ENCODE data around the gene RBFOX2. TPM values are rescaled to one million over a fixed set of nuclear protein-coding genes. Genes with fewer than 3 reads are reported as not detected.

The RBFOX2 gene
- total and polyA plus RNA-seq, 10 of the 15 experiments (the other 5 are each of a cell fraction or from before 2014, with no cell fraction given): 0.01 to 2.7 (median 0.17) TPM; not detected in 4

- intact Hi-C loops (cut with micrococcal nuclease; ENCODE audit: unreplicated experiment) (no loop called here), in situ Hi-C loops (cut with MboI) (no loop called here)
- ChIA-PET POLR2A (no interaction called here), SMC1A (ENCODE audit: uncharacterized antibody, unreplicated experiment) (interaction anchor here (1.0 to 1.7 kb wide), 2 partner anchors 8 to 13 kb away, joined by 3 to 5 read pairs; no protein-coding TSS in a partner anchor), RAD21 (ENCODE audit: unreplicated experiment) (no interaction called here), CTCF (interaction anchor here (1.2 kb wide), 1 partner anchor 126 kb away, joined by 4 read pairs; no protein-coding TSS in a partner anchor)
- no peaks in the 10 kb centered on the region for H4K20me1 ChIP-seq (ENCODE audit: control insufficient read depth, insufficient read depth)
- peaks cover 0 to 9% of the 10 kb centered on the region in 2 experiments; a peak in 1 of 4 replicates for H3K27me3 ChIP-seq (replicated peaks in 1 of 2; ENCODE audit: control insufficient read depth in 2 of 2, insufficient read depth in 2 of 2, low read length in 1 of 2)
- FAIRE-seq (no peak), ATAC-seq (no peak), DNase-seq (ENCODE audit: low read depth, low spot score) (no peak)
- no peaks in the 10 kb centered on the region for H3K79me2 ChIP-seq (ENCODE audit: control insufficient read depth, insufficient read depth, low read length)
- no peak overlapping the region for H3K9ac ChIP-seq (ENCODE audit: control insufficient read depth, insufficient read depth, low read length)
- no peak overlapping the region for H3K27ac ChIP-seq (ENCODE audit: control insufficient read depth, insufficient read depth)
- H3K4me2 ChIP-seq (ENCODE audit: control insufficient read depth, insufficient read depth): no peak overlapping the region
- H3K4me3 ChIP-seq: no peak overlapping the region
- no peaks in the 10 kb centered on the region for H3K4me1 ChIP-seq (ENCODE audit: control insufficient read depth, insufficient read depth, low read length)
- no TSS peak for BruUV-seq (replicated peaks)
- H2AFZ ChIP-seq (ENCODE audit: control insufficient read depth, low read depth, low read length): no peak overlapping the region
- WGBS (ENCODE audit: insufficient coverage, insufficient replicate concordance, low lambda C conversion rate, missing lambda C conversion rate): 81% methylated on average over 1 of the region's 1 CpG
- no peaks in the 10 kb centered on the region for H3K9me3 ChIP-seq (replicated peaks; ENCODE audit: control insufficient read depth, insufficient read depth, low read length)
- H3K36me3 ChIP-seq (ENCODE audit: control insufficient read depth in 2 of 2, insufficient read depth in 2 of 2, low read length in 1 of 2): no peaks in the 10 kb centered on the region
- TF ChIP-seq CREM (IDR thresholded peaks at IDR 0.05; ENCODE audit: low read depth): no peak
- no peak for TF ChIP-seq BRCA1 (IDR thresholded peaks at IDR 0.05; ENCODE audit: low read depth, low read length)
- TF ChIP-seq ZZZ3 (IDR thresholded peaks at IDR 0.05; ENCODE audit: control insufficient read depth, insufficient read length, low read depth): no peak
- TF ChIP-seq, protein P1, sequence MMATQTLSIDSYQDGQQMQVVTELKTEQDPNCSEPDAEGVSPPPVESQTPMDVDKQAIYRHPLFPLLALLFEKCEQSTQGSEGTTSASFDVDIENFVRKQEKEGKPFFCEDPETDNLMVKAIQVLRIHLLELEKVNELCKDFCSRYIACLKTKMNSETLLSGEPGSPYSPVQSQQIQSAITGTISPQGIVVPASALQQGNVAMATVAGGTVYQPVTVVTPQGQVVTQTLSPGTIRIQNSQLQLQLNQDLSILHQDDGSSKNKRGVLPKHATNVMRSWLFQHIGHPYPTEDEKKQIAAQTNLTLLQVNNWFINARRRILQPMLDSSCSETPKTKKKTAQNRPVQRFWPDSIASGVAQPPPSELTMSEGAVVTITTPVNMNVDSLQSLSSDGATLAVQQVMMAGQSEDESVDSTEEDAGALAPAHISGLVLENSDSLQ (IDR thresholded peaks at IDR 0.05): no peak
- no peak for TF ChIP-seq SUZ12 (IDR thresholded peaks at IDR 0.05; ENCODE audit: unreplicated experiment)
- no peak for TF ChIP-seq NKRF (conservative IDR thresholded peaks at IDR 0.05)
- TF ChIP-seq BACH1 (IDR thresholded peaks at IDR 0.05; ENCODE audit: borderline replicate concordance): no peak
- TF ChIP-seq, protein P2, sequence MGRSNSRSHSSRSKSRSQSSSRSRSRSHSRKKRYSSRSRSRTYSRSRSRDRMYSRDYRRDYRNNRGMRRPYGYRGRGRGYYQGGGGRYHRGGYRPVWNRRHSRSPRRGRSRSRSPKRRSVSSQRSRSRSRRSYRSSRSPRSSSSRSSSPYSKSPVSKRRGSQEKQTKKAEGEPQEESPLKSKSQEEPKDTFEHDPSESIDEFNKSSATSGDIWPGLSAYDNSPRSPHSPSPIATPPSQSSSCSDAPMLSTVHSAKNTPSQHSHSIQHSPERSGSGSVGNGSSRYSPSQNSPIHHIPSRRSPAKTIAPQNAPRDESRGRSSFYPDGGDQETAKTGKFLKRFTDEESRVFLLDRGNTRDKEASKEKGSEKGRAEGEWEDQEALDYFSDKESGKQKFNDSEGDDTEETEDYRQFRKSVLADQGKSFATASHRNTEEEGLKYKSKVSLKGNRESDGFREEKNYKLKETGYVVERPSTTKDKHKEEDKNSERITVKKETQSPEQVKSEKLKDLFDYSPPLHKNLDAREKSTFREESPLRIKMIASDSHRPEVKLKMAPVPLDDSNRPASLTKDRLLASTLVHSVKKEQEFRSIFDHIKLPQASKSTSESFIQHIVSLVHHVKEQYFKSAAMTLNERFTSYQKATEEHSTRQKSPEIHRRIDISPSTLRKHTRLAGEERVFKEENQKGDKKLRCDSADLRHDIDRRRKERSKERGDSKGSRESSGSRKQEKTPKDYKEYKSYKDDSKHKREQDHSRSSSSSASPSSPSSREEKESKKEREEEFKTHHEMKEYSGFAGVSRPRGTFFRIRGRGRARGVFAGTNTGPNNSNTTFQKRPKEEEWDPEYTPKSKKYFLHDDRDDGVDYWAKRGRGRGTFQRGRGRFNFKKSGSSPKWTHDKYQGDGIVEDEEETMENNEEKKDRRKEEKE (IDR thresholded peaks at IDR 0.05): no peak
- TF ChIP-seq, protein P3, sequence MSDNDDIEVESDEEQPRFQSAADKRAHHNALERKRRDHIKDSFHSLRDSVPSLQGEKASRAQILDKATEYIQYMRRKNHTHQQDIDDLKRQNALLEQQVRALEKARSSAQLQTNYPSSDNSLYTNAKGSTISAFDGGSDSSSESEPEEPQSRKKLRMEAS (IDR thresholded peaks at IDR 0.05; ENCODE audit: low read depth, low read length): no peak
- TF ChIP-seq ETV6 (conservative IDR thresholded peaks at IDR 0.05 in 1 of 2, IDR thresholded peaks at IDR 0.05 in 1 of 2; ENCODE audit: borderline replicate concordance in 1 of 2, low read depth in 1 of 2): no peak
- no peak for TF ChIP-seq YBX1 (IDR thresholded peaks at IDR 0.05)
- TF ChIP-seq FOXM1 (IDR thresholded peaks at IDR 0.05; ENCODE audit: low read depth, low read length): no peak
- no peak for TF ChIP-seq ZBTB4 (CRISPR knock-in tag; IDR thresholded peaks at IDR 0.05)
These were observed 88.5 kb downstream of the RBFOX2 start for GRCh38 chr22:35940166-35940565.

Data from GM12878 (cell line).